ENCODE measurements around the gene STXBP3. TPM values are rescaled to one million over a fixed set of nuclear protein-coding genes. Genes with fewer than 3 reads are reported as not detected.
A peak's percentile ranks its signal among the peaks of the same experiment; 100 is the strongest.

Gene STXBP3
- total and polyA plus RNA-seq, 2 of the 4 experiments (the other 2 are of a cell fraction) = 19.1 to 19.7 TPM

GRCh38 chr1:108817811-108818210 lies 71.3 kb downstream of the STXBP3 start:
- CTCF ChIA-PET = interaction anchor here (0.7 to 1.9 kb wide), 3 partner anchors 10 to 60 kb away, joined by 3 to 9 read pairs (median 4); no protein-coding TSS in a partner anchor
- H2AK5ac ChIP-seq (ENCODE audit: low read depth, low read length) = no peak overlapping the region
- H4K20me1 ChIP-seq (ENCODE audit: insufficient read depth, low read length) = no peaks in the 10 kb centered on the region
- H2AK9ac ChIP-seq (replicated peaks; ENCODE audit: low read depth, low read length, poor library complexity) = no peak overlapping the region
- H2BK5ac ChIP-seq (ENCODE audit: low read depth, low read length, poor library complexity, severe bottlenecking) = no peak overlapping the region
- H4K91ac ChIP-seq (ENCODE audit: insufficient read depth, low read depth, low read length) = no peak overlapping the region
- H3K4me2 ChIP-seq (ENCODE audit: low read depth, low read length) = no peak overlapping the region
- TF ChIP-seq ELK1 (IDR thresholded peaks at IDR 0.05; ENCODE audit: borderline replicate concordance, low read depth, low read length) = no peak
- TF ChIP-seq MAZ (IDR thresholded peaks at IDR 0.05; ENCODE audit: borderline replicate concordance, low read depth, low read length) = no peak
- TF ChIP-seq BHLHE40 (IDR thresholded peaks at IDR 0.05; ENCODE audit: low read depth, low read length) = no peak
- TF ChIP-seq MXI1 (IDR thresholded peaks at IDR 0.05; ENCODE audit: borderline replicate concordance, low read depth, low read length) = no peak
- TF ChIP-seq USF2 (IDR thresholded peaks at IDR 0.05; ENCODE audit: low read depth, low read length) = no peak
- no peak for TF ChIP-seq CEBPB (IDR thresholded peaks at IDR 0.05; ENCODE audit: low read depth, low read length)
- TF ChIP-seq NFE2L2 (IDR thresholded peaks at IDR 0.05; ENCODE audit: low read depth, low read length) = no peak
- TF ChIP-seq FOS (IDR thresholded peaks at IDR 0.05; ENCODE audit: low read depth, low read length) = no peak
- no peak for TF ChIP-seq CHD1 (IDR thresholded peaks at IDR 0.05; ENCODE audit: low read depth, low read length)
- TF ChIP-seq SMC3 (IDR thresholded peaks at IDR 0.05; ENCODE audit: low read depth, low read length) = no peak
- TF ChIP-seq CTCF (conservative IDR thresholded peaks at IDR 0.05; ENCODE audit: low read depth, low read length) = no peak
- TF ChIP-seq RFX5 (IDR thresholded peaks at IDR 0.05; ENCODE audit: low read depth, low read length) = no peak
- H3K9me1 ChIP-seq (ENCODE audit: insufficient read depth, low read length) = peaks cover 3% of the 10 kb centered on the region
- peak overlapping the region in 1 of 2 experiments; percentile 20; a peak in 1 of 4 replicates for H4K8ac ChIP-seq (ENCODE audit: low read depth in 2 of 2, low read length in 2 of 2)
- H3K4me1 ChIP-seq (ENCODE audit: control insufficient read depth, insufficient read depth, low read length) = peaks cover 12% of the 10 kb centered on the region
- ATAC-seq (ENCODE audit: low read depth) (no peak), DNase-seq (no peak)
- dilution Hi-C loops (cut with HindIII; ENCODE audit: low sequenced_read_pairs, unreplicated experiment) (no loop called here), in situ Hi-C loops (cut with MboI; ENCODE audit: low sequenced_read_pairs) (no loop called here), intact Hi-C loops (cut with micrococcal nuclease) (no loop called here)
- H2BK20ac ChIP-seq (ENCODE audit: low read depth, low read length) = no peak overlapping the region
- H3K79me1 ChIP-seq (ENCODE audit: low read depth in 1 of 2, low read length in 2 of 2) = no peaks in the 10 kb centered on the region
- H3K9me3 ChIP-seq (ENCODE audit: control insufficient read depth, insufficient read depth, low read length) = no peaks in the 10 kb centered on the region
- BruUV-seq (replicated peaks) = no TSS peak
- H3K27me3 ChIP-seq (ENCODE audit: control insufficient read depth, insufficient read depth, low read length) = no peaks in the 10 kb centered on the region
- no peak overlapping the region for H3K56ac ChIP-seq (ENCODE audit: extremely low read depth, insufficient read depth, low read length)
- H3K23ac ChIP-seq (ENCODE audit: low read depth, low read length) = 0 out of 2 replicates have a peak overlapping the region, but pooled peaks have one; percentile 32
- no peak overlapping the region for H3K27ac ChIP-seq (ENCODE audit: insufficient read depth, low read length)
- no peak overlapping the region for H2BK15ac ChIP-seq (ENCODE audit: low read depth, low read length)
- H3K4me3 ChIP-seq (ENCODE audit: insufficient read depth, low read depth, low read length) = no peak overlapping the region
- H3K14ac ChIP-seq (replicated peaks; ENCODE audit: low read depth, low read length) = no peak overlapping the region
- H3K18ac ChIP-seq (ENCODE audit: low read depth, low read length) = no peak overlapping the region
- peak overlapping the region; percentile 17; the same call in 1 of the 2 replicates for H3K4ac ChIP-seq (ENCODE audit: low read depth, low read length)
- H3K36me3 ChIP-seq (ENCODE audit: control insufficient read depth, insufficient read depth, low read length) = no peaks in the 10 kb centered on the region
- no peak overlapping the region for H2AFZ ChIP-seq (replicated peaks; ENCODE audit: low read length, poor library complexity)
- POLR2A ChIA-PET (ENCODE audit: unreplicated experiment) = interaction anchor here (0.6 kb wide), 1 partner anchor 113 kb away, joined by 8 read pairs; no protein-coding TSS in a partner anchor
- peak overlapping the region; percentile 8; the same call in 1 of the 2 replicates for H4K5ac ChIP-seq (ENCODE audit: low read depth, low read length)
- H3K9ac ChIP-seq (ENCODE audit: low read depth, low read length) = no peak overlapping the region
- H2BK120ac ChIP-seq (ENCODE audit: low read depth, low read length) = no peak overlapping the region

All from IMR-90 (cell line).